Endothelial cell of umbilical vein (primary cell): ENCODE results near the gene ADAM19.

ENCODE experiments used
- EZH2 ChIP-seq: IDR thresholded peaks from 2 replicates; pipeline ENCODE4 v1.6.1; 2012; ENCODE audit warnings: borderline replicate concordance, low read depth, mild to moderate bottlenecking, moderate library complexity, low read length, inconsistent platforms; ENCODE audit not compliant: severe bottlenecking
- FOS ChIP-seq: IDR thresholded peaks from 2 replicates; pipeline ENCODE4 v1.6.1; 2011; ENCODE audit warnings: mild to moderate bottlenecking, low read length, moderate library complexity, borderline replicate concordance; ENCODE audit not compliant: insufficient read depth
- JUN ChIP-seq: IDR thresholded peaks from 2 replicates; pipeline ENCODE4 v1.6.1; 2011; ENCODE audit warnings: borderline replicate concordance, low read depth; ENCODE audit not compliant: insufficient read length, insufficient read depth
- MYC ChIP-seq: IDR thresholded peaks from one replicate; pipeline ENCODE4 v1.6.1; 2011; ENCODE audit warnings: mild to moderate bottlenecking, low read depth, low read length
- POLR2A ChIP-seq: IDR thresholded peaks from 2 replicates; pipeline ENCODE4 v1.6.1; 2012; ENCODE audit warnings: low read depth, mild to moderate bottlenecking, control low read depth, low read length
- POLR2AphosphoS5 ChIP-seq: IDR thresholded peaks from 2 replicates; pipeline ENCODE4 v1.6.1; 2012; ENCODE audit warnings: low read depth, mild to moderate bottlenecking, control low read depth, low read length, moderate library complexity; ENCODE audit not compliant: insufficient read depth
- TF ChIP-seq, protein P1 (sequence below): IDR thresholded peaks from 2 replicates; pipeline ENCODE4 v1.6.1; 2011; ENCODE audit not compliant: insufficient read depth, insufficient read length
- TF ChIP-seq, protein P2 (sequence below), 2 donors: IDR thresholded peaks; 1 replicate in 1 of 2; 2 replicates in 1 of 2; pipeline ENCODE4 v1.5.1; 2011; ENCODE audit warnings: low read length in 2 of 2, mild to moderate bottlenecking in 2 of 2, moderate library complexity in 2 of 2, control low read depth in 1 of 2, inconsistent platforms in 1 of 2, low read depth in 1 of 2; ENCODE audit not compliant: insufficient read depth in 1 of 2; ENCODE audit errors: extremely low read depth in 1 of 2

DNA sequence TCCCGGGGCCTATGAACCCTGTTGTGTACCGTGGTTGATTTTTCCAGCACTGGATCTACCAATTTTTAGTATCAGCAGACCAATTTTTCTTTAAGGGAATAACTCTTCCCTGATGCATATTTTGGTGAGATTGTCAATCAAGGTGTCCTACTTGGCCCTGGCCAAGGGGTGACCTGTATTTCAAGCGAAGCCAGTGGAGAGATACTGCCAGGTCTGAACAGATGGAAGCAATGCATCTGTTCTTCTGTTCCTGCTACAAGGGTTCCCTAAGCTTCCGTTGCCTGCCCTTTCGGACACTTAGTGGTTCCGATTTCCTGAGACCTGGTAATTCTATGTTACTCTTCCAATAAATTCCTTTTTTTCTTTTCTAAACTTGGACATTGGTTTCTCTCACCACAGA is 37.3 kb downstream of the ADAM19 start:
- TF ChIP-seq, protein P1, sequence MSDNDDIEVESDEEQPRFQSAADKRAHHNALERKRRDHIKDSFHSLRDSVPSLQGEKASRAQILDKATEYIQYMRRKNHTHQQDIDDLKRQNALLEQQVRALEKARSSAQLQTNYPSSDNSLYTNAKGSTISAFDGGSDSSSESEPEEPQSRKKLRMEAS, result no peak
- TF ChIP-seq, protein P2, sequence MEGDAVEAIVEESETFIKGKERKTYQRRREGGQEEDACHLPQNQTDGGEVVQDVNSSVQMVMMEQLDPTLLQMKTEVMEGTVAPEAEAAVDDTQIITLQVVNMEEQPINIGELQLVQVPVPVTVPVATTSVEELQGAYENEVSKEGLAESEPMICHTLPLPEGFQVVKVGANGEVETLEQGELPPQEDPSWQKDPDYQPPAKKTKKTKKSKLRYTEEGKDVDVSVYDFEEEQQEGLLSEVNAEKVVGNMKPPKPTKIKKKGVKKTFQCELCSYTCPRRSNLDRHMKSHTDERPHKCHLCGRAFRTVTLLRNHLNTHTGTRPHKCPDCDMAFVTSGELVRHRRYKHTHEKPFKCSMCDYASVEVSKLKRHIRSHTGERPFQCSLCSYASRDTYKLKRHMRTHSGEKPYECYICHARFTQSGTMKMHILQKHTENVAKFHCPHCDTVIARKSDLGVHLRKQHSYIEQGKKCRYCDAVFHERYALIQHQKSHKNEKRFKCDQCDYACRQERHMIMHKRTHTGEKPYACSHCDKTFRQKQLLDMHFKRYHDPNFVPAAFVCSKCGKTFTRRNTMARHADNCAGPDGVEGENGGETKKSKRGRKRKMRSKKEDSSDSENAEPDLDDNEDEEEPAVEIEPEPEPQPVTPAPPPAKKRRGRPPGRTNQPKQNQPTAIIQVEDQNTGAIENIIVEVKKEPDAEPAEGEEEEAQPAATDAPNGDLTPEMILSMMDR (IDR thresholded peaks at IDR 0.05; ENCODE audit: extremely low read depth in 1 of 2, insufficient read depth in 1 of 2, low read depth in 1 of 2, low read length in 2 of 2), result no peak
- TF ChIP-seq EZH2 (no peak), POLR2A (no peak), FOS (no peak), POLR2AphosphoS5 (no peak), JUN (no peak), MYC (no peak)
